Measurements from ENCODE around the gene KRT40. TPM values are rescaled to one million over a fixed set of nuclear protein-coding genes. Genes with fewer than 3 reads are reported as not detected.
"Not testable (repeated sequence)": the region's sequence is repeated elsewhere in the genome, so short reads cannot be mapped to it uniquely, and the experiment has no call there.

The KRT40 gene
- total and polyA plus RNA-seq, 2 of the 4 experiments (the other 2 are of a cell fraction), result not detected

DNA sequence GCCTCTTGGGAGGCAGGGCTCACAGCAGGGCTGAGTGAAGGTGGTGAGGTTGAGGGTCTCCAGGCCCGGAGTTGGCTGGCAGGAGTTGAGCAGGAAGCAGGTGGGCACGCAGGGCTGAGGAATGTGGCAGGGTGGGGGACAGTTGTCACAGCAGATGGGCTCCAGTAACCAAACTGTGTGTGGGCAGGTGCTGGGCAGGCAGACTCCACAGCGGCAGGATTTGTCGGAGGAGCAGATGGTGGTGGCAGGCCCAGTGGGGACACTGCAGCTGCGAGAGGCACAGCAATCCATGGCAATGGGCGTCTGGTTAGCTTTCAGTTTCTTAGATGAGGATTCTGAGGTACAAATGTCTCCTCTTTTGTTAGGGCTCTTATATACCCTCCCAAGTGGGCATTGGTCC, 15.4 kb upstream of the KRT40 start, which contains the start of gene KRTAP3-2:
Gene KRTAP3-2 (minus strand): TSS at position 344 of the 400 bp plus-strand sequence. CDS start 53 bp downstream, at position 291.
- H3K4me2 ChIP-seq (ENCODE audit: low read depth, low read length); H3K27ac ChIP-seq (ENCODE audit: insufficient read depth, low read length); H3K18ac ChIP-seq (ENCODE audit: low read depth, low read length); POLR2A ChIA-PET (ENCODE audit: unreplicated experiment); H3K23ac ChIP-seq (ENCODE audit: low read depth, low read length); H2AFZ ChIP-seq (replicated peaks; ENCODE audit: low read length, poor library complexity); ATAC-seq (ENCODE audit: low read depth); intact Hi-C loops (cut with micrococcal nuclease); H3K9me3 ChIP-seq (ENCODE audit: control insufficient read depth, insufficient read depth, low read length); H3K4me3 ChIP-seq (ENCODE audit: insufficient read depth, low read depth, low read length); H4K5ac ChIP-seq (ENCODE audit: low read depth, low read length); H4K20me1 ChIP-seq (ENCODE audit: insufficient read depth, low read length); H4K91ac ChIP-seq (ENCODE audit: insufficient read depth, low read depth, low read length); H3K36me3 ChIP-seq (ENCODE audit: control insufficient read depth, insufficient read depth, low read length); H2BK120ac ChIP-seq (ENCODE audit: low read depth, low read length); H3K14ac ChIP-seq (replicated peaks; ENCODE audit: low read depth, low read length); H2BK5ac ChIP-seq (ENCODE audit: low read depth, low read length, poor library complexity, severe bottlenecking); H3K27me3 ChIP-seq (ENCODE audit: control insufficient read depth, insufficient read depth, low read length); H3K4me1 ChIP-seq (ENCODE audit: control insufficient read depth, insufficient read depth, low read length); H2BK15ac ChIP-seq (ENCODE audit: low read depth, low read length); CTCF ChIA-PET; H3K9me1 ChIP-seq (ENCODE audit: insufficient read depth, low read length); H3K4ac ChIP-seq (ENCODE audit: low read depth, low read length); DNase-seq; H2BK20ac ChIP-seq (ENCODE audit: low read depth, low read length); in situ Hi-C loops (cut with MboI; ENCODE audit: low sequenced_read_pairs); H3K9ac ChIP-seq (ENCODE audit: low read depth, low read length); H4K8ac ChIP-seq (ENCODE audit: low read depth in 2 of 2, low read length in 2 of 2); H3K56ac ChIP-seq (ENCODE audit: extremely low read depth, insufficient read depth, low read length); H2AK5ac ChIP-seq (ENCODE audit: low read depth, low read length); H3K79me1 ChIP-seq (ENCODE audit: low read depth in 1 of 2, low read length in 2 of 2); BruUV-seq (replicated peaks); dilution Hi-C loops (cut with HindIII; ENCODE audit: low sequenced_read_pairs, unreplicated experiment); H2AK9ac ChIP-seq (replicated peaks; ENCODE audit: low read depth, low read length, poor library complexity): not testable (repeated sequence)
- WGBS, 2 experiments (ENCODE audit: extremely low coverage in 2 of 2, insufficient read length in 1 of 2), result no CpG with 5 or more reads among the region's 6 CpGs

All from IMR-90 (cell line).